Glomerular visceral epithelial cell (primary cell): Measurements from ENCODE around the gene RDH8.
"Not testable (repeated sequence)": the region's sequence is repeated elsewhere in the genome, so short reads cannot be mapped to it uniquely, and the experiment has no call there.

Experiments
- DNase-seq: peaks from one replicate; pipeline ENCODE4 v3.0.0-alpha.2; 2016; ENCODE audit errors: extremely low spot score

The RDH8 gene

GRCh38 chr19:10005632-10006334 lies 7.5 kb upstream of the RDH8 start:
- no peak for DNase-seq

GRCh38 chr19:10006335-10006708 lies 7.0 kb upstream of the RDH8 start:
- DNase-seq = no peak

- no peak for DNase-seq
Measured at GRCh38 chr19:10006752-10007323, 6.4 kb upstream of the RDH8 start.

GRCh38 chr19:10007371-10008183 lies 5.7 kb upstream of the RDH8 start:
- no peak for DNase-seq

GRCh38 chr19:10008184-10008765 lies 5.0 kb upstream of the RDH8 start:
- no peak for DNase-seq

- DNase-seq = no peak
Measured at GRCh38 chr19:10009714-10010224, 3.5 kb upstream of the RDH8 start.

- no peak for DNase-seq
Measured at GRCh38 chr19:10010247-10010691, 3.0 kb upstream of the RDH8 start, which contains the start of gene COL5A3. COL5A3 (minus strand) TSS chr19:10010504; CDS start chr19:10010385, 119 bp downstream.

GRCh38 chr19:10010939-10011338 lies 2.3 kb upstream of the RDH8 start:
- no peak for DNase-seq

- DNase-seq = no peak
Measured at GRCh38 chr19:10011974-10012373, 1.3 kb upstream of the RDH8 start.

GRCh38 chr19:10013834-10014618 lies 743 bp downstream of the RDH8 start:
- DNase-seq = no peak

GRCh38 chr19:10018263-10018662 lies 5.0 kb downstream of the RDH8 start:
- DNase-seq = peak; percentile 10

GRCh38 chr19:10018786-10019185 lies 5.5 kb downstream of the RDH8 start:
- DNase-seq = no peak

- DNase-seq = no peak
Measured at GRCh38 chr19:10019246-10019645, 6.0 kb downstream of the RDH8 start.

- no peak for DNase-seq
Measured at GRCh38 chr19:10020851-10021250, 7.6 kb downstream of the RDH8 start.

GRCh38 chr19:10021446-10021845 lies 8.2 kb downstream of the RDH8 start:
- no peak for DNase-seq

GRCh38 chr19:10021863-10022262 lies 8.6 kb downstream of the RDH8 start:
- no peak for DNase-seq

- DNase-seq = not testable (repeated sequence)
Measured at GRCh38 chr19:10023096-10023495, 9.8 kb downstream of the RDH8 start.

- DNase-seq = no peak
Measured at GRCh38 chr19:10026744-10027143, 13.5 kb downstream of the RDH8 start.

- peak; percentile 95 for DNase-seq
Measured at GRCh38 chr19:10027158-10027997, 14.1 kb downstream of the RDH8 start.

GRCh38 chr19:10033614-10034013 lies 20.3 kb downstream of the RDH8 start:
- no peak for DNase-seq
